GM19193 (cell line): ENCODE measurements around the gene MARCHF11.

Source experiments
- POLR2A ChIP-seq: IDR thresholded peaks from 4 replicates; pipeline ENCODE4 v1.6.1; 2011; ENCODE audit not compliant: insufficient read depth, insufficient read length; ENCODE audit errors: extremely low read depth

Gene MARCHF11

GRCh38 chr5:16049761-16050160 lies 129.8 kb downstream of the MARCHF11 start:
- TF ChIP-seq POLR2A = no peak

GRCh38 chr5:16048132-16048531 lies 131.5 kb downstream of the MARCHF11 start:
- no peak for TF ChIP-seq POLR2A

GRCh38 chr5:16043349-16043965 lies 136.1 kb downstream of the MARCHF11 start:
- TF ChIP-seq POLR2A = no peak

- no peak for TF ChIP-seq POLR2A
Observed at GRCh38 chr5:16037121-16037845, 142.3 kb downstream of the MARCHF11 start.

- TF ChIP-seq POLR2A = no peak
Observed at GRCh38 chr5:16034319-16035001, 145.1 kb downstream of the MARCHF11 start.

GRCh38 chr5:16033187-16033925 lies 146.2 kb downstream of the MARCHF11 start:
- no peak for TF ChIP-seq POLR2A

- no peak for TF ChIP-seq POLR2A
Observed at GRCh38 chr5:16028708-16029107, 150.9 kb downstream of the MARCHF11 start.

- no peak for TF ChIP-seq POLR2A
Observed at GRCh38 chr5:16025681-16026080, 153.9 kb downstream of the MARCHF11 start.

- no peak for TF ChIP-seq POLR2A
Observed at GRCh38 chr5:16018970-16019369, 160.6 kb downstream of the MARCHF11 start.

GRCh38 chr5:16017720-16018119 lies 161.9 kb downstream of the MARCHF11 start:
- no peak for TF ChIP-seq POLR2A
